ENCODE measurements around the gene KRT33A.

KRT33A gene

DNA sequence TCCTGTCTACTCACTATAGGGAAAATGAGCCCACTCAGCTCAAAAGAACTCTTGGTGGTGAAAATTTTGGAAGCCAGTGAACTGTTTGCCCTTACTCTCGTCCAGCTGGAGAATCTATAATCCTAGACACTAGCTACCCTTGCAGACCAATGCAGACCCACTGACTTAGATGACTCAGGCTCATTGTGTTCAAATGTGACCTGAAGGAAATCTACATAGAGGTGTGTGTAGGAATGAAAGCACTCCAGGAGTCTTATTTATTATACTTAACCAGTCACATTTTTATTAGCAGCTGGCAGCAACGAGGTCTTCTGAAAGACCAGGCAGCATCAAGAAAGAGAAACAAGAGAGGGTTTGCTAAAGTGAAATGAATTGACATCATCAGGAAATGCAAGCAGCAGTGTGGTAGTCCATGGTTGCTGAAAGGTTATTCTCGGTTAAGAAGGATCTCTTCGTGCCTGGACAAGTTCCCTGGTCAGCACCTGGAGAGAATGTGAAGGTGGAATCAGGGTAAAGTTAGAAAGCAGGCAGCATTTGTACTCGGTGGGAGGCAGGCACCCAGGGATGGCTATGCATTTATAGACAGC is 49.3 kb downstream of the KRT33A start:
- DNase-seq = no peak

DNA sequence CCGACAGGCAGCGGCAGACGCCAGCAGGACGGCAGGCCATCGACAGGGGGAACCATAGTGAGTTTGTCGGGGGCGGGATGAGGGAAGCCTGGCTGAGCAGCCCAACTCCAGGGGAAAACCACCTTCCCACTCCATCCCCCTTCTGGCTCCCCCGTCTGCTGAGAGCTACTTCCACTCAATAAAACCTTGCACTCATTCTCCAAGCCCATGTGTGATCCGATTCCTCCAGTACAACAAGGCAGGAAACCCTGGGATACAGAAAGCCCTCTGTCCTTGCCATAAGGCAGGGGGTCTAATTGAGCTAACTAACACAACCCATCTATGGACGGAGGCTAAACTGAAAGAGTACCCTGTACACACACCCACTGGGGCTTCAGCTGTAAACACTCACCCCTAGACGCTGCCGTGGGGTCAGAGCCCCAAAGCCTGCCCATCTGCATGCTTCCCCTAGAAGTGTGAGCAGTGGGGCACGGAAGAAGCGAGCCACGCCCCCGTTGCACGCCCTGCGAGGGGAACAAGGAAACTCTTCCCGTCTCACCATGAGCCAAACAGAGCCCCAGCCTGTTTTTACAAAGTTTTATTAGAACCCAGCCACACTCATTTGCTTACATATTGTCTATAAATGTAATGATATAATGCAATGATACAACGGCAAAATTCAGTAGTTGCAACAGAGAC is 52.0 kb downstream of the KRT33A start:
- no peak for DNase-seq

DNA sequence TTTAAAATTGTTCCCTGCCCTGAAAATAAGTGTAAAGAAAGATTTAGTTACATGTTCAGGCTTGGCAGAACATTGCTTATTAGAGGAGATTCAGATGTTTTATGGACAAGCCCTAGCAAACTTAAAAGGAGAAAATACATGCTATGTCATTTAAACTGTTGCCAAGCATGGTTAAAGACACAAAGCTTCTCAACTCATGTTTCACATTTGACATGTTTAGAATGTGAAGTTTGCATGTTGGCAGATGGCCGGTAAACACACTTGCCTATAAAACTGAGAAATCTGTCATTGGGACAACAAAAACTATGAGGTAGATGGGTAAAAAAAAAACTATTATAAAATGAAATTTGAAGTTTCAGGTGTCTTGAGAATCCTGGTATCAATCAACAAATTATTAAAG is 53.8 kb downstream of the KRT33A start:
- no peak for DNase-seq
